SK-N-SH (cell line): ENCODE results near the gene HPDL.

ENCODE experiments used
- CTCF ChIP-seq: fragments of 200-600 bp; sonication (generic); IDR thresholded peaks from 2 replicates; pipeline ENCODE4 v1.6.1; 2017; ENCODE audit warnings: antibody characterized with exemption, mild to moderate bottlenecking, moderate library complexity
- EP300 ChIP-seq, 2 experiments: IDR thresholded peaks; 2 replicates each; pipeline versions ENCODE4 v1.4.0 to v1.6.1; 2012; ENCODE audit warnings: borderline replicate concordance in 1 of 2, low read depth in 1 of 2, low read length in 1 of 2
- EZH2phosphoT487 ChIP-seq: fragments of 200-600 bp; sonication (generic); IDR thresholded peaks from 2 replicates; pipeline ENCODE4 v1.6.1; 2017; ENCODE audit warnings: low read depth, mixed run types, mild to moderate bottlenecking, antibody characterized with exemption, moderate library complexity, borderline replicate concordance
- POLR2AphosphoS5 ChIP-seq: IDR thresholded peaks from 2 replicates; pipeline ENCODE4 v1.6.1; 2012; ENCODE audit warnings: low read depth, low read length
- SIN3A ChIP-seq: IDR thresholded peaks from 2 replicates; pipeline ENCODE4 v1.6.1; 2012; ENCODE audit warnings: low read depth, mild to moderate bottlenecking, low read length, moderate library complexity, borderline replicate concordance
- TF ChIP-seq, protein P1 (sequence below): IDR thresholded peaks from 2 replicates; pipeline ENCODE4 v1.4.0; 2012; ENCODE audit warnings: low read depth
- TF ChIP-seq, protein P2 (sequence below): IDR thresholded peaks from 2 replicates; pipeline ENCODE4 v1.4.0; 2012; ENCODE audit warnings: low read depth, borderline replicate concordance

DNA sequence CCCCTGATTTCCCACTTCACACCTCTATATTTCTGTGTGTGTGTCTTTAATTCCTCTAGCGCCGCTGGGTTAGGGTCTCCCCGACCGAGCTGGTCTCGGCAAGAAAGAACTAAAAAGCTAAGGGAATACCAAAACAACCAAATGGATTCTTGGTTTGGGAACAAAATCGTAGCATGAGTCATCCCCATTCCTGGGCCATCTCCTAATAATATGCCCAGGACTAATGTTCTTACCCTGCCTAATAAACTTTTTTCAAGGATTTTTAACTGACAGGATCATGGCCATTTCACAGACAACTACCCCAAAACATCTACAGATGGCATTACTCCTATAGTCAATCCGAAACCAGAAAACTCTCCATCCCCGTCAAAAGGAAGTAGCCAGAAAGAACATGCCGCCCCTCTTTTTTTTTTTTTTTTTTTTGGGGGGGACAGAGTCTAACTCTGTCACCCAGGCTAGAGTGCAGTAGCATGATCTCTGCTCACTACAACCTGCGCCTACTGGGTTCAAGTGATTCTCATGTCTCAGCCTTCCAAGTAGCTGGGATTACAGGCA, 4.1 kb upstream of the HPDL start:
- TF ChIP-seq, protein P1, sequence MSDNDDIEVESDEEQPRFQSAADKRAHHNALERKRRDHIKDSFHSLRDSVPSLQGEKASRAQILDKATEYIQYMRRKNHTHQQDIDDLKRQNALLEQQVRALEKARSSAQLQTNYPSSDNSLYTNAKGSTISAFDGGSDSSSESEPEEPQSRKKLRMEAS = no peak
- TF ChIP-seq, protein P2, sequence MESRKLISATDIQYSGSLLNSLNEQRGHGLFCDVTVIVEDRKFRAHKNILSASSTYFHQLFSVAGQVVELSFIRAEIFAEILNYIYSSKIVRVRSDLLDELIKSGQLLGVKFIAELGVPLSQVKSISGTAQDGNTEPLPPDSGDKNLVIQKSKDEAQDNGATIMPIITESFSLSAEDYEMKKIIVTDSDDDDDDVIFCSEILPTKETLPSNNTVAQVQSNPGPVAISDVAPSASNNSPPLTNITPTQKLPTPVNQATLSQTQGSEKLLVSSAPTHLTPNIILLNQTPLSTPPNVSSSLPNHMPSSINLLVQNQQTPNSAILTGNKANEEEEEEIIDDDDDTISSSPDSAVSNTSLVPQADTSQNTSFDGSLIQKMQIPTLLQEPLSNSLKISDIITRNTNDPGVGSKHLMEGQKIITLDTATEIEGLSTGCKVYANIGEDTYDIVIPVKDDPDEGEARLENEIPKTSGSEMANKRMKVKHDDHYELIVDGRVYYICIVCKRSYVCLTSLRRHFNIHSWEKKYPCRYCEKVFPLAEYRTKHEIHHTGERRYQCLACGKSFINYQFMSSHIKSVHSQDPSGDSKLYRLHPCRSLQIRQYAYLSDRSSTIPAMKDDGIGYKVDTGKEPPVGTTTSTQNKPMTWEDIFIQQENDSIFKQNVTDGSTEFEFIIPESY = no peak
- TF ChIP-seq EP300 (IDR thresholded peaks at IDR 0.05; ENCODE audit: borderline replicate concordance in 1 of 2, low read depth in 1 of 2, low read length in 1 of 2) (no peak), SIN3A (no peak), CTCF (no peak), EZH2phosphoT487 (no peak), POLR2AphosphoS5 (no peak)
